Heart left ventricle (tissue), 13 donors: Measurements from ENCODE around the gene SETD1A.

ENCODE experiments used
- CTCF ChIP-seq, 12 donors: fragments of 200-600 bp; sonication (generic) in 4 of 12; IDR thresholded peaks; one replicate each; pipeline versions ENCODE4 v1.5.0 to v1.8.0; 2018 to 2022; ENCODE audit warnings: antibody characterized with exemption in 12 of 12, mild to moderate bottlenecking in 5 of 12
- POLR2A ChIP-seq, 2 donors: fragments of 450-650 bp; IDR thresholded peaks; one replicate each; pipeline ENCODE4 v1.6.1; 2017; ENCODE audit warnings: antibody characterized with exemption in 2 of 2, mild to moderate bottlenecking in 2 of 2, moderate library complexity in 2 of 2
- donor health status: ischemic (EF 13 %, LVEDD 7.1; RV severe dilation, severe dysfunction).
- donor health status: DM: no; HTN: yes; CAD: no.
- donor health status: DM: no; HTN: no; CAD: no.
- donor health status: ischemic (EF 25% LVEDD 6.9; RV normal size, moderate dysfunction).
- donor health status: ischemic (EF 25% LVEDD 5.7; RV mildly dilated, moderate dysfunction).
- donor health status: ischemic (EF 35%, LVEDD 5.7; RV mildly dilated, moderate dysfunction).
- donor health status: nonischemic (EF 11% LVEDD 7.7; RV severe dilation, severe dysfunction).
- donor health status: DM: yes; HTN: yes; CAD: no.
- donor health status: PGD.
- donor health status: ischemic (EF 29% LVEDD 5.4; RV normal size, mild dysfunction).
- donor health status: nonischemic (EF 23%, LVEDD 6.1; RV moderate dilation, normal function).

GRCh38 chr16:30920891-30921290, 36.7 kb upstream of the SETD1A start:
- no peak for TF ChIP-seq CTCF (IDR thresholded peaks at IDR 0.05)
- no peak for TF ChIP-seq POLR2A (IDR thresholded peaks at IDR 0.05)
